A549 treated with dexamethasone at 1 μM for 4 hours (cell line): ENCODE data around the gene ARHGEF7. TPM values are rescaled to one million over a fixed set of nuclear protein-coding genes. Genes with fewer than 3 reads are reported as not detected.

Experiments
- total RNA-seq: library from RNA; stranded (reverse); fragments of 200-300 nt; extraction: Qiagen RNA extraction; gene quantifications from 5 replicates; pipeline ENCODE4 v1.2.3, GENCODE V29; 2022

The ARHGEF7 gene, protein sequence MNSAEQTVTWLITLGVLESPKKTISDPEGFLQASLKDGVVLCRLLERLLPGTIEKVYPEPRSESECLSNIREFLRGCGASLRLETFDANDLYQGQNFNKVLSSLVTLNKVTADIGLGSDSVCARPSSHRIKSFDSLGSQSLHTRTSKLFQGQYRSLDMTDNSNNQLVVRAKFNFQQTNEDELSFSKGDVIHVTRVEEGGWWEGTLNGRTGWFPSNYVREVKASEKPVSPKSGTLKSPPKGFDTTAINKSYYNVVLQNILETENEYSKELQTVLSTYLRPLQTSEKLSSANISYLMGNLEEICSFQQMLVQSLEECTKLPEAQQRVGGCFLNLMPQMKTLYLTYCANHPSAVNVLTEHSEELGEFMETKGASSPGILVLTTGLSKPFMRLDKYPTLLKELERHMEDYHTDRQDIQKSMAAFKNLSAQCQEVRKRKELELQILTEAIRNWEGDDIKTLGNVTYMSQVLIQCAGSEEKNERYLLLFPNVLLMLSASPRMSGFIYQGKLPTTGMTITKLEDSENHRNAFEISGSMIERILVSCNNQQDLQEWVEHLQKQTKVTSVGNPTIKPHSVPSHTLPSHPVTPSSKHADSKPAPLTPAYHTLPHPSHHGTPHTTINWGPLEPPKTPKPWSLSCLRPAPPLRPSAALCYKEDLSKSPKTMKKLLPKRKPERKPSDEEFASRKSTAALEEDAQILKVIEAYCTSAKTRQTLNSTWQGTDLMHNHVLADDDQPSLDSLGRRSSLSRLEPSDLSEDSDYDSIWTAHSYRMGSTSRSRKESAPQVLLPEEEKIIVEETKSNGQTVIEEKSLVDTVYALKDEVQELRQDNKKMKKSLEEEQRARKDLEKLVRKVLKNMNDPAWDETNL
- total RNA-seq: 19.5 to 23.8 TPM (median 21.2 TPM) in 5 replicates

GRCh38 chr13:111115061-111115964 is at the start of gene ARHGEF7:
Gene ARHGEF7 (plus strand): TSS chr13:111115310. CDS start chr13:111115527, 217 bp downstream.

GRCh38 chr13:111319998-111320911 is 205.1 kb downstream of the ARHGEF7 start, which contains the start of gene TEX29:
Gene TEX29 (plus strand): TSS chr13:111320642. CDS start chr13:111320891, 249 bp downstream.

Other genes with a start within 250 kb of the ARHGEF7 start
- 30.6 to 46.2 TPM (median 35.6 TPM) in 5 replicates for gene ANKRD10, start 200.2 kb upstream of the ARHGEF7 start, total RNA-seq
- gene TEX29, start 205.3 kb downstream of the ARHGEF7 start, total RNA-seq: 0.13 to 0.38 TPM in 2 of 5 replicates, not detected in the others